GM19438 (cell line): ENCODE measurements around the gene TMEM86B.

Experiments used
- ATAC-seq: cut with Tn5 transposase; IDR thresholded peaks from one replicate; pipeline ENCODE4 v1.9.1; 2021; ENCODE audit warnings: low read depth; ENCODE audit not compliant: unreplicated experiment

Gene TMEM86B

DNA sequence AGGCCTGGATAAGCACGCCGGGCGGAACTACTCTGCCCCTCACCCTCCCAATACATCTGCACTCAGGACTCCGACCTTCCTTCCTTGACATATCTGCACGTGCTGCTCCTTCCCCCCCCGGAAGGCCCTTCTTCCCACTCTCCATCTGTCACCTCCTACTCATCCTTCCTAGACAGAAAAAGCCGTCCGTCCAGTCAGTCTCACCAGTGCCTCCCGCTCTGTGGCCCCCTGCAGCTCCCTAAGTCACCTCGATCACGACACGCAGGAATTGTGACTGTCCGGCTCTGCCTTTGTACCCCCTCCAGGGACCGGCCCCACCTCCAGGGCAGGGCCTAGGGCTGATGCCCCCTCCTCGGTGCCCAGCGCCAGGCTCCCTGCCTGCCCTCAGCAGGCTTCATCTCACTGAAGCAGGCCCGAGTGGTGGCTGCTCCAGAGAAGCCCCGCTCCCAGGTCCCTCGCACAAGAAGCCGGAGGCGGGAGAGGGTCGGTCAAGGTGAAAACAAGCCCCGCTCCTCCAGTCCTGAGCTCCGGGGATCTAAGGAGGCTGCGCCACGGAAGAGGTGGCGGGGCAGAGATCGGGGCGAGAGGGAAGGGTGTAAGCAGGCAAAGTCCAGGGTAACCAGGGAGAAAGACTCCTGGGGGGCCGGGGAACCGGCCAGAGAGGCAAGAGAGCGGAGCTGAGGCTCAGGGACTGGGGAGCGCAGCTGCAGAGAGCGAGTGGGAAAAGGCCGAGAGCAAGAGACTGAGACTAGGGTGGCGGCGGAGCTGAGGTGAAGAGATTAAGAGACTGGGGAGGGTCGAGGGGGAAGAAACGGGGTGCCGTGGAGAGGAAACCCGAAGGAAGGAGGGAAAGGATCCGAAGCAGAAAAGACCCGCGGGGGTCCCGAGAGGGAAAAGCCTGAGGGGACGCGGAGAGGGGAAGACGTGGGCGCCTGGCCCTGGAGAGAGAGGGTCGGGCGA, 29.2 kb upstream of the TMEM86B start:
- ATAC-seq: no peak

DNA sequence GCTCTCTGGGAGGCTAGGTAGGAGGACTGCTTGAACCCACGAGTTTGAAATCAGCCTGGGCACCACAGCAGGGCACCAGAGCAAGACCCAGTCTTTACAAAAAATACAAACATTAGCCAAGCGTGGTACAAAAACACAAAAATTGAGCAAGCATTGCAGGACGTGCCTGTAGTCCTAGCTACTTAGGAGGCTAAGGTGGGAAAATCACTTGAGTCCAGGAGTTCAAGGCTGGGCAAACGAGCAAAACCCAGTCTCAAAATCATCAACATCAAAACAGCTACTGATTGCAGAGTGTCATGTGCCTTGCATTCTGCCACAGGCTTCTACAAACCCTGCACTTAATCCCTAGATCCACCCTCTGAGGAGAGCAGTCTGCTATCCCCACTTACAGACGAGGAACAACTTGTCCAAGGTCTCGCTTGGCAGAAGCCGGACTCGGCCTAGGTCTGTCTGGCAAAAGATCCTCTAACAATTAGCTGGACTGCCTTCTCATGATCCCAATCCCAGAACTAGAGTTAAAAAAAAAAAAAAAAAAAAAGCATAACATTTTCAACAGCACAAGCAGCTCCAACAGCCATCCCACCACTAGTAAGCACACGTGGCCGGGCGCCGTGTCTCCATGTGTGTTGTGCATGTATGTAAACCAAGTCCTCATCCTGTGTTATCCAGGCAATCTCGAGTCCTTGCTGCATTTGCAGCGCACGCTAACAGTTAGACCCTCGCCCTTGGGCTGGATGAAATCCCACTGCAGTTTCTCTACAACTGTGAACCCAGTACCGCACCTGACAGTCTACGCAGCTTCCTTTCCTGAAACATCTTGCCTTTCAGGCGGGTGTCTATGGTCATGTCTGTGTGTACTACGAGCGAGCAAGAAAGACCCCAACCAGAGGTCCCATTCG, 28.2 kb upstream of the TMEM86B start:
- no peak for ATAC-seq

DNA sequence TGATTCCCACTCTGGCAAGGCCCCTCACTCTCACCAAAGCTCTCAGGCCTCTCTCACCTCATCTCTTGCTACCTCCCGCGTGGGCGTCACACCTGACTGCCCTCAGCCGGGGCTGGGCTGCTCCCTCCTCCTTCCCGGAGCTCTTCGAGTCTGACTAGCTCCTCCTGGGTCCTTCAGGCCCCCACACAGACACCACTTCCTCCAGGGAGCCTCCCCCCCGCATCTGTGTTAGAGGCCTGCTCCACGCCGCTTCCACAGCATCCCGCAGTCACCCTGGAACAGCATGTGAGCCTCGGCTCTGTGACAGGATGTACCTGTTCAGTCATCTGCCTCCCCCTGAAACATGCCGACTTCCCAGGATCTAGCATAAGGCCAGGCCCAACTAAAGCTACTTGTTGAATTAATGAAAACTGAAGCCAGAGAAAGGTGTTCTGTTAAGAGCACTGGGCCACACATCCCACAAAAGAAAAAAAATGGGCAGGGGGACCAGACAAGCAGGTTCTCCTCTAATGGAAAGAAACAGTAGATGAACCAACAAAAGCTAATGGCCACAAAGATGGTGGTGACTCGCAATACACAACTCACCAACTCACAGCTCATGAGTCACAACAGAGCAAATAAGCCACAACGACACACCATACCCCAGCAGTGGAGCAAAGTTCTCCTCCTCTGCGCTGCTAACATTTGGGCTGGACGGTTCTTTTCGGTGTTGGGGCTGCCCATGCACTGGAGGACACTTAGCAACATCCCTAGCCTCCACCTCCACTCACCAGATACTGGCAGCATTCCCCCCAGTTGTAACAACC, 27.3 kb upstream of the TMEM86B start:
- ATAC-seq: no peak

DNA sequence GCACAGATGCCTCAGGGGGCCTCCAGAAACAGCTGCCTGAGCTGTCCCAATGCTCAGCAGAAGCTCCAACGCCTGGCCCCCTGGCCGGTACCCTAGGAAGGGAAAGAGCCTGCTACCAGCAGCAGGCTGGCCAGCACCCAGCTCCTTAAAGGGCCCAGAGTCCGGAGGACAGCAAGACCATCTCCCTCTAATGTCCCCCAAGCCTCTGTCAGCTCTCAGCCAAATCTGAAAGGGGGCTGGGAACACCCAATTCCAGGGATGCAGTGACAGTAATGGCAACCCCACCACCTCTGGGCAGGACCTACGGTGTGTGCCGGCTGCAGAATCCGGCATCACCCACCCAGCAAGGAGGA, 26.0 kb upstream of the TMEM86B start:
- ATAC-seq: no peak

DNA sequence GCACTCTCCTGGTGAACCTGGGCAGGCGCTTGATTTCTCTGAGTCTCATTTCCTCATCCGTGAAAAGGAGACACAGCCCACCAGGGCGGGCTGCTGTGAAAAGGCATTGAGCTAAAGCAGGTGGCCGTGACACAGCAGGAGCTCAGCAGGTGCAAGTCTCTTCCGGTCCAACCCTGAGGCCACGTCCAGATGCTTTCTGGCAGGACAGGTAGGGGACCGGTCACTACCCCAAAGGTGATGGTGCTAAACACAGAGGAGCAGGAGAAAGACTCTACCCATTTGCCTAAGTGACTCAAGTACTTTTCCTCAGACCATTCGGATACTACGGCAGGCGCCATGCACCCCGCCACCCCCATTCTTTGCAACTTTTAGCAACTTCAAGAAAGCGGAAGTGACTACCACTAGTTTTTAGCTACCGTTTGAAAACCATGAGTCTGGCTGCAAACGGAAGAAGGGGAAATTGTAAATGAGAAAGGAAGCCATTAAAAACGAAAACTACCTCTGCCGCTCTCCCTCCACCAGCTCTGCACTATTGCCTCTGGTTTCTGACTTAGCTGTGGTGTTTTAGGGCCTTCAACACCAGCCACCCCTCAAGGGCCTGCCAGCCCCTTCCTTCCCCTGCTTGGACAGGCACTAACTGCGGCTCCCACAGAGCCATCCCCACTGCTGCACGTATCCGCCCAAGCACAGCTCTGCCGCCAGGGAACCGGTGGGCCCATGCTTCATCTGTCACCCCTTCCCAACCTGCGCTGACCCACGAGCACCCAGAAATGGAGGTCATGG, 25.5 kb upstream of the TMEM86B start:
- no peak for ATAC-seq

DNA sequence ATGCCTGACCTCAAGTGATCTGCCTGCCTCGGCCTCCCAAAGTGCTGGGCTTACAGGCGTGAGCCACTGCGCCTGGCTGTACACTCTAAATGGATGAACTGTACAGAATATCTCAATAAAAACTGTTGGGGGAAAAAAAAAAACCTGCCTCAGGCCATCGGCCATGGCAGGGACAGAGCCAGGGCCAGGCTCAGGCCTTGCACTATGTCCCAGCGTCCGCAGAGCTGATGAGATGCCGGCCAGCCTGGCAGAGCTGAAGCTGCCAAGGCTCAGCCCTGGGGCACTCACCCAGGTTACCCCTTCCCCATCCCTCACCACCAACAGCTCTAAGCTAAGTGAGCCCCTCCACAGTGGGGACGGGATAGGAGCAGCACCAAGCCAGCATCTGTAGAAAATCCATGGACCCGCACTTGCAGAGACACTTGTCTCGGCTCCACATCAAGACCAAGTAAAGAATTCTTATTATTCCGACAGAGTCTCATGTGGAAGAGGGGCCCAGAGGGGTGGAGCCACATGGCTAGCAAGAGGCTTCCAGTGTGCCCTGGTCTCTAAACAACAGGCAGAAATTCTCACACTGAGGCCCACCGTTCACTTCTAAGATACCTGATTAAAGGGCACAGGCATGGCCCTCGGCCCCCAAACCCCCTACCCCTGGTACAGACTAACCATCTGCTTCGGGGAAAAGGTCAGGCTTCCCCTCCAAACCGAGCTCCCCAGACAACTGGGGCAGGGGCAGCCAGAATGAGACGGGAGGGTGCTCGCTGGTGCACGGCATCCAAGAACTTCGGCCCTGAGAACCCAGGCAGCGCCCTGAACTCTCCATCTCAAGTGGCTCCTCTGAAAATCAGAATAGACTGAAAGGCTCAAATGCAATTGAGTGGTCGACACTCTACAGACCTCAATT, 24.4 kb upstream of the TMEM86B start:
- no peak for ATAC-seq

DNA sequence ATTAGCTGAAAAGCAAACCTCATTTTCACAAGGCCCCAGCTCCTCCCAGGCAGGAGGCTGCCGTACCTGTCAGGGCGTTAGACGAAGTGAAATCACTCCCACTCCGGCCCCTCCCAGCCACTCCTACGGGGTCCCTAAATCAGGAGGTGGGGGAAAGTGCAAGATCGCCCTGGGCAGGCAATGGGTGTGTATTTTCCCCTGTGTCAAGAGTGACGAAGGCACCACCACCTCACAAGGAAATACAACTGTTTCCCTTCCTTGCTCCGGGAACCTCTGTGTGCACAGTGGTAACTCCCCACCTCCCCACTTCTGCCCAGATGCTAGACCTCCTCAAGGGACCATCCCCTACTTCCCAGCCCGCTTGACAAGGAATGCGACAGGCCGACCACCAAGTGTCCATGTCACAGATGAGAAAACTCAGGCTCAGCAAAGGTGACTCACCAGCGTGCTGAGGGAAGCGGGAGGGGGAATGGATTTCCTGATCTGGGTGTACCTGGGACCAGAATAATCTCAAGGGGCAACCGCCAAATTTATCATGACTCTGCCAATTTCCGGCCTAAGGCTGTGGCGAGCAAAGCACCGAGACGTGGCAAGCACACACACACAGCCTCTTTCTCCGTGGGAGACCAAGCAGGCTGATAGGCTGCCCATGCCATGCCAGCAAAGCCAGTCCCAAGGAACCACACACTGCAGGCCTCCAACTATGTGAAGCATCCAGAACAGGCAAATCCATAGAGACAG, 22.9 kb upstream of the TMEM86B start:
- ATAC-seq: no peak

DNA sequence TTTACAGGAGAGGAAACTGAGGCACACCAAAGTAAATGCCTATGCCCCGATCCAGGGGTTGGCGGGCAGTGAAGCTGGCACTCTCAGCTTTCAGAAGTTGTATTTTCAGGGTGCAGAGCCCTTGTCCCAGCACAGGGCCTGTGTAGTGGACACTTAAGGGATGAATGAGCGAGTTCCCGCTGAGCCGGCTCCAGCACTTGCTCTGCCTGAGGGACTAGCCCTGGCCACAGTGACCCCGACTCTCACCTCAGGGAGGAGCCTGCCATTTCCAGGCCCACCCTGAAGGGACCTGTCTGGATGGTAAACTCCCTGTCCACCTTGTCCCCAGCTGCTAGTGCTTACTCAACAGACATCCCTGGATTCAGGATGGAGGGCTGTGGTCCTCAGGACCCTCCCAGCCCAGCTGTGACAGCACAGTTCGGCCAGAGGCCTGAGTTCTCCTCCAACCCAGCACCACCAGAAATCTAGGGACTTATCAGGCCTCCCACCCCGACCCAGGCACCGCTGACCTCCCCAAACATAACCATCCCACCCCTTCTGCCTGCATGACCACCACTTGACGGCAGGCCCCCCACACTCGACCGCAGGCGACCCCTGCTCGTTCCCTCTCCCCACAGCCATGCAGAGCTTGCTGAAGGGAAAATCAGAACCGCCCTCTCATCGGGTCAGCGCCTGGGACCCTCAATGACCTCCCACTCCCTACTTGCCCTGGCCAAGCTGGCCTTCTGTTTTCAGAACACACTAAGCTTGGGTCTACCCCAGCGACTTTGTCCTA, 21.9 kb upstream of the TMEM86B start:
- no peak for ATAC-seq

DNA sequence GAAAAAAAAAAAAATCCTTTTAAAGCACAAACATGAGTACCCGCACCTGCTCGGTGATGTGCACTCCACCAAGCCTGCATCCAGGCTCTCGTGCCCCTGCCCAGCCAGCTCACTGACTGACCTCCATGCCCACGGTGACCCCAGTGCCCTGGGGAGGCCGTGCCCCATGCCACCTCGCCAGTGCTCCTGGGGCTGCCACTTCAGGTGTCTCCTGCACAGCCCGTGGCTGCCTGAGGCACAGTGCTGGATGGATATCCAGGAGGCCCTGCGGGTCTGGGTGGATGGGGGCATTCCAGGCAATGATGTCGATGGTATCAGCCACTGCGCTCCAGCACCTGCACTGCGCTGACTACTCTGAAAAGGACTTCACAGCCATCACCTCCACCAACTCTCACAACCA, 21.3 kb upstream of the TMEM86B start:
- ATAC-seq: no peak

DNA sequence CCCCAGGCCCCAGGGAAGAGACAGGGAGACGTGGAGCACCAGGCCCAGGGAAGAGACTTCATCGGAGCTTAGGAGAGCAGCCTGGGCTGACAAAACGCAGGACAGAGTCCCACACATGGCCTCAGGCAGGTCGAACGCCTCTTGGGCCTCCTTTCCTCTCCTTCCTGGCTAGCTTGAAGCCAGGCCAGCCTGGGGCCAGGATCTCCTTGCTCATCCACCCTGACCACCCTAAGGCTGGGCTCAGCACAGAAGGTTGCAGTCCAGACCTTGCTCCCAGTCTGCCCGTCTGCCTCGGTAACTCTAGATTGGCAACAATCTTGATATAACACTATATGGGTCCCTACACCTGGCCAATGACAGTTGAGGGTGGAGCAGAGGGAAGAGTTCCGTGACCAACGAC, 20.1 kb upstream of the TMEM86B start:
- ATAC-seq: no peak

DNA sequence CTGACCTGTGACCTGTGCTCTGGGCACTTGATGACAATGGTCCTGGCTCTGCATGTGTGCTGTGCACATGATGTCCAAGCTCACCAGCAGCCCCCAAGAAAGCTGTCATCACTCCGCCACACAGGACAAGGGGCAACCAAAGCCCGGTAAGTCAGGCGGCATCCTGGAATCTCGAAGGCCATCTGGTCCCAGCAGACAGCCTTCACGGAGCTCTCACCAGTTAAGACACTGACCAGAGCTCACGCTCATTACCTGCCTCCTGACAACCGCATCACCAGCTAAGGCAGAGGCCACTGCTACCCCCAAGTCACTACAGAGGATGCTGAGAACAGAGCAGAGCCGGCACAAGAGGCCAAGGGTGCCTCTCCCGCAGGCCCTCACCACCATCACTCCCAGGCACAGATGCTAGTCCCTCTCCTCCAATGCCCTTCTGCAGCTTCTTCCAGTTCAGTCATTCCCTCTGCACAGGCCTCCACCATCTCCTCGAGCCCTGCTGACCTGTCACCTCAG, 19.7 kb upstream of the TMEM86B start:
- ATAC-seq: no peak

DNA sequence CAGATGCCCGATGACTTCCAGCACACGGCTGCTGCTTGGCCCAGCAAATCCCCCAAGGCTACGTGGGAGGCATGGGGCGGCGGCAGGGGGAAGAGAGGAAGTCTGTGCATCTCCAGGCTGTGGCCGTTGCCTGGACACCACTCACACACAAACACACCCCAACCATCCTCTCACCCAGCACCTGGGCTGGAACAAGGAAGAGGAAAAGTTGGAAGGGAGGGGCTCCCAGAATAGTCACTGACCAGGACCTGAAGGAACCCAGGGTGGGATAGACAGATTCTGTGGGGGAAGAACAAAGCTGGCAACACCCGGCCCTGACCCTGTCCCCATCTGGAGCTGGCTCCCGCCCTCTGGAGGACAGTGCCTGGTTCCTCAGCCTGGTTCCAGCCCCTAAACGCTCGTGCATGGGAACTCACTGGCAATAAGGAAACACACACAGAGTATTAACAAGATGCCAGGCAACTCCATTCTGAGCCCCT, 19.1 kb upstream of the TMEM86B start:
- ATAC-seq: no peak

DNA sequence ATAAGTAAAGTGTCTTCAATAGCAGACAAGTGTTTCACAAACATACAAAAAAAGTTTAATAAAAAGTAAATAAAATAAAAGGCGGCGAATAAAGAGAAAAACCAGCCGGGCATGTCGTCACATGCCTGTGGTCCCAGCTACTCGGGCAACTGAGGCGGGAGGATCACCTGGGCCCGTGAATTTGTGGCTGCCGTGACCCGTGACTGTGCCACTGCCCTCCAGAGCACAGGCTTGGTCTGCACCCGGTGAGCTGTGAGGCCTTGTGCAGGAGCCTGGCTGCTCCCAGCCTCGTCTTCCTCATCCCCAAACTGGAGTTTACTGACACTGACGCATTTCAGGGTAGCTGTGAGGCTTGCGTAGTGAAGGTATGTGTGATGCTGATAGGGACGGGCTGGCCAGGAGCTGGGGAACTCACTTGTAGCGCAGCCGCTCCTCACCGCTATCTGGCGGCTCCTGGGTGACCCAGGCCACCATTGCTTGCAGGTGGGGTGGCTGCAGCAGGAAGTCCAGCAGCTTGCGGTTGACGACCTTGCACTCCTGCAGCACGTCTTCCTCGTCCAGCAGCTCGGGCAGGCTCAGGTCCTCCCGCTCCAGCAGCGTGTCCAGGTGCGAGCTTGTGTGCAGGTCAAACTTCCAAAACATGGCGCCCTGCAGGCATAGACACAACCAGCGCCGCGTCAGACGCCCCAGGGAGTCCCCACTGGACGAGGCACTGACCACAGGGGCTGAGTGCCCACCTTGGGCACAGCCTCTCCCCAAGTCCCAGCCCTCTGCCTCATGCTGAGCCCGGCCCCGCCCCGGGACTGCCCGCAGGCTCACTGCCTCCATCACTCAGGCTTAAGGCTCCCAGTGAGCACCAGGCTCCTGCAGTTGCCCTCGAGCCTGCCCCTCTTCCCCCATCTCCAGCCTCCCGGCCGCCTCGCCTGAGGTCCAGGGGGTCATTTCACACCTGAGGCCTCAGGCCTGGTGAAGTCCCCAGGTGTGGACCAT, 18.2 kb upstream of the TMEM86B start:
- no peak for ATAC-seq

DNA sequence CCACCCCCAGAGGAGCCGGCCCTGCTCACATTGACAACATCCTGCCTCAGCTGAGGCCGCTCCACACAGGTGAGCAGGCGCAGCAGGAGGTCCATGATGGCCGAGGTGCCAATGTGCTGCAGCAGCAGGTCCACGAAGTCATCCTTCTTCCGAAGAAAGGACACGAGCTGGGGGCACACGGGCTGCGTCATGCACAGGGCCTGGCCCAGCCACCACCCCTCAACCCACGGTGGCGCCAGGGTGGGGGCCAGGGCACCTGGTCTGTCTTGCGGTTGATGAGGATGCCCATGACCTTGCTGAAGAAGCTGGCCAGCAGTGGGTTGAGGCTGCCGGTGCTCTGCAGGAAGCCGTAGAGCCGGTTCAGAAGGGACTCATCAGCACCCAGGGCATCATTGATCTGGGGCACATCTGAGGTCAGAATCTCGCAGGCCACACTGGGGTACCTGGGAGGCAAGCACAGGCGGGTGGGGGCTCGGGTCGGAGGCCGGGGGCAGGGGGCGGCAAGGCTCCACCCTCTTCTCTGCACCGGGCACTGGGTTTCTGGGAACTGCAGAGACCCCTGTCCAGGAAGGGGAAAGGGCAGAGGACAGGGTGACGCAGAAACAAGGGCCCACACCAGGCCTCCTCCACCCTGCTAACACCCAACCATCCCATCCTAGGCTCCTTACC, 16.8 kb upstream of the TMEM86B start:
- no peak for ATAC-seq

DNA sequence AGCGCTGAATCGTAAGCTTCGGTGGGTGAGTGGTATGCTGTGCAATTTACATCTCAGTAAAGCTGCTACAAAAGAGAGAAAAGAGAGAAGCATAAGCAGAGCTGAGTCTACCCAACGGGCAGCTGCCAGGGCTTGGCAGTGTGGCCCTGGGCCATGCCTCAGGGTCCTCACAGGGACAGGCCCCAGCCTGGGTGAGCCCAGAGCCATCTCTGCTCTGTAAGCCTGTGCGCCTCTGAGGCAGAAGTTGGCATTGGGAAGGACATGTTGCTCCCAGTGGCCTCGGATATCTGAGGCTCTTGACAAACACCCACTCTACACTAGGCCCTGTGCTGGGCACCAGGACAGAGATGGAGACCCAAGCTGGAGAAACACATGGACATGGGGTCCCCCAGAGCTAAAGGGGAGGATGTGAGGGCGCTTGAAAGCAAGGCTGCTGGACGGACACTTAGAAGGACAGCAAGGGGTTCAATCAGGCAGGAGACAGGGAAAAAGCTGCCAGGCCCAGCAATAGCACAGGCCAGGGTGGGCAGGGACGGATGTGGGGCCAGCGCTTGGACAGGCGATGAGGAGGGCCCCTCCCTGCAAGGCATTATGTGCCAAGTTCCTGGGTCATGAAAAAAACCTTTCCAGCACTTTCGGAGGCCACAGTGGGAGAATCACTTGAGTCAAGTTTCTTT, 15.6 kb upstream of the TMEM86B start:
- no peak for ATAC-seq
